GM19324 (cell line): ENCODE measurements around the gene EML1.
"Not testable (repeated sequence)": the region's sequence is repeated elsewhere in the genome, so short reads cannot be mapped to it uniquely, and the experiment has no call there.

Experiments used
- ATAC-seq: cut with Tn5 transposase; IDR thresholded peaks from one replicate; pipeline ENCODE4 v1.9.1; 2021; ENCODE audit warnings: mild to moderate bottlenecking, moderate library complexity; ENCODE audit not compliant: unreplicated experiment, low FRiP score

The EML1 gene

DNA sequence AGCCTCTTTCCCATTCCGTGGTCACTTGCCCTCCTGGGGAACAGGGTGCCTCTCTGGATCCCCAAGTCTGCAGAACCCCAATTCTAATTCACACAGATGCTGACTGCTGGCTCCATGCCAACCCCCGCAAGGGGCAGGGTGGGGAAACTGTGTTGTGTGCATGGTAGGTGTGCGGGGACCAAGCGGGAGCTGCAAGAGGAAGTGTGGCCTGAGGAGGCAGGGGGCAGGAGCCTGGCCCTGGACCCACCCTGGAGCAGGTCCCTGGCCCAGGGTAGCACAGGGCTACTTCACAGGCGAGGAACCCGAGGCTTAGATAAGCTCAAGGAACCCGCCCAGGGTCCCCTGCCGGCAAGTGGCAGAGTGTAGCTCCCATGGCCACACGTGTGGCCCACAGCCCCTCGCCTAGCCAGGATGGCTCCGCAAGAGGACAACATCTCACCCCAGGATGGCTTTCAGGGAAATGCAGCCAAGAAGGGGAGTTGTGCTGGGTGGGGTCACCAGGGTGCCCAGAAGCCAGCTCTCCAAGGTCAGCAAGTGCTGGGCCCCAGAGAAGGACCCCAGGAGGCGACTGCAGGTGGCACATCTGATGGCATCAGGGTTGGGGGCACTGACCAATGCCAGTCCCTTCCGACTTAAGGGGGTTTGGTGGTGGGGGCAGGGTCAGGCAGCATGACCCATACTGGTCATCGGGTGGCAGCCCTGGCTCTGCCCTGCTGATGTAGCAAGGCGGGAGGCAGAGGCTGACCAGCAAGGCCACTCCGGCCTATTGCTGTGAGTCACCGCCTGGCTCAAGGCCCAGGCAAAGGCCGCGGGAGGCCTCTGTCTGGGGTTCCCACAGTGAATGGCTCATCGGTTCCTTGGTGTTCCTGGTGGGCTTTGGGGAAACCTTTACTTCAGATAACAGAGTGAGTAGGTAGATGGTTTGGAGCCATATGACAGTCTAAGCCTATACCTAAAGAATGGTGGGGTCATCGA lies 37.3 kb upstream of the EML1 start:
- no peak for ATAC-seq

GRCh38 chr14:99756796-99757195 lies 36.4 kb upstream of the EML1 start:
- no peak for ATAC-seq

GRCh38 chr14:99757331-99758070 lies 35.7 kb upstream of the EML1 start:
- no peak for ATAC-seq

DNA sequence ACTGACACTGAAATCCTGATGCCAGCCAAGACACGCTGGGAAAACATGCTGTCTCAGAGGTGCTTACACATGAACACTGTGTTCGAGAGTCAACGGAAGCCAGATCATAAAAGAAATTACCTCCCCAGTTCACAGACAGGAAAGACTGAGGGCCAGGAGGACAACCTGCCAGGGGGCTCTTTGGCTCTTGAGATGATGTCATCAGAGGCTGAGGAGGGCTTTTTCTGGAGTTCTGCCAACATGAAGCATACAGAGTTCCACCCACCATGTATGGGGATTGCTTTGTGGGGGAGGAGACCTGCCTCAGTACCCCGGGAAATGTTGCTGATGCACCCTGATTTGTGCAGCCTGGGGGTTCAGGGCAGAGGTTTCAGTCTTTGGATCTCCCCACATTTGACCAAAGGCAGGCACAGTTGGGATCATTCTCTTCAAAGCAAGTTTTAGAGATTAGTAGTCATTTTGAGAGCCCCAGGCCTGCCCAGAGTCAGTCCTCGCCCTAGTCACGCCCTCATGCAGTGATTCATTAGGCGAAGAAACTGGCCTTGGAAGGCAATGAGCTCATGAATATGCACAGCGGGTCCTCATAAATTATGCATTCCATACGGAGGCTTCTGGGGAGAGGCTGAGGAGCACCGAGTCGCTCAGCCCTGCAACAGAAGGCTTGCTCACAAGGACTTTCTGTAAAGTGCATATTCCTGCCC lies 34.9 kb upstream of the EML1 start:
- no peak for ATAC-seq

DNA sequence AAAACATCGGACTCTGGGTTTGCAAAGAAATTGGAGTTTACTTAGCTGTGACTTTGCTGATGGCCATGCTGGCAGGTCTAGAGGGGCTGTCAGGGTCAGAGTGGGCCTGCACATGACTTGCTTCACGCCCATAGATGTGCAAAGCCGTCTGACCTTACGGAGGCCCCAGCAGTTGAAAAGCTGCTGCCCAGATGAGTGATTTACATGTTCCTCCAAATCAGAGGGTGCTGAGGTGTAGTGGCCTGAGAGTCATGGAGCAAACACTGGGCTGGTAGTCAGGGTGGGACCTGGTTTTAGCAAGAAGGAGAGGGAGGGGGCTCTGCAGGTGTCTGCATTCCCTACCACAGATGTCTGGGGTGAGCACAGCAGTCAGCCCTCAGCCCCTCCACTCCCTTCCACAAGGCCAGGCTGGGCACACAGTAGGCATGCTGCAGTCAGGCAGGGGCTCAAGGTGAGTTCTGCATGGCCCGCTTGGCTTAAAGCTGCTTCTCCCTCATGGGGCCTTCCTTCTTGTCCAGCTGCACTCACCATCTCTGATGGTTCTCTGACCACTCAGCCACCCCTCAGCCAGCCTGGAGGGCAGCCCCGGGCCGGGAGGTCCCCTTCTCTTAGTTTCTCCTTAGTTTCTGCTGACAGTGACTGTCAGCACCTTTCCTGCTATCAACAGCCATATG lies 34.2 kb upstream of the EML1 start:
- no peak for ATAC-seq

GRCh38 chr14:99759546-99759925 lies 33.7 kb upstream of the EML1 start:
- no peak for ATAC-seq

DNA sequence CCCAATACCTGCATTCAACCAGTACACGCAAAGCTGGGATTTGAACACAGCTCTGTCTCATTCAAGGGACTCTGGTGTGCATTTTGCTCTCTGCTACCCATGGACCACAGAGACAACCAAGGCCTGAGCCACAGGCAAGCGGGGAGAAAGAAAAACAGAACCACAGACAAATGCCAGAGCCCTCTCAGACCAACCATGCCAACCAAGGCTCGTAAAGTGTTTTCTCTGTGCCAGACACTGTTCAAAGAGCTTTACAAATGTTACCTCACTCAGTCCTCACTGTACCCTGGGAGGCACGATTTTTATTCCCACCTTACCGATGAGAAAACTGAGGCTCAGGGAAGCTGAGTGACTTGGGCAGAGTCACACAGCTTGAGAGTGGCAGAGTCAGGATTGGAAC lies 32.4 kb upstream of the EML1 start:
- no peak for ATAC-seq

GRCh38 chr14:99762911-99763310 lies 30.3 kb upstream of the EML1 start:
- ATAC-seq = not testable (repeated sequence)

DNA sequence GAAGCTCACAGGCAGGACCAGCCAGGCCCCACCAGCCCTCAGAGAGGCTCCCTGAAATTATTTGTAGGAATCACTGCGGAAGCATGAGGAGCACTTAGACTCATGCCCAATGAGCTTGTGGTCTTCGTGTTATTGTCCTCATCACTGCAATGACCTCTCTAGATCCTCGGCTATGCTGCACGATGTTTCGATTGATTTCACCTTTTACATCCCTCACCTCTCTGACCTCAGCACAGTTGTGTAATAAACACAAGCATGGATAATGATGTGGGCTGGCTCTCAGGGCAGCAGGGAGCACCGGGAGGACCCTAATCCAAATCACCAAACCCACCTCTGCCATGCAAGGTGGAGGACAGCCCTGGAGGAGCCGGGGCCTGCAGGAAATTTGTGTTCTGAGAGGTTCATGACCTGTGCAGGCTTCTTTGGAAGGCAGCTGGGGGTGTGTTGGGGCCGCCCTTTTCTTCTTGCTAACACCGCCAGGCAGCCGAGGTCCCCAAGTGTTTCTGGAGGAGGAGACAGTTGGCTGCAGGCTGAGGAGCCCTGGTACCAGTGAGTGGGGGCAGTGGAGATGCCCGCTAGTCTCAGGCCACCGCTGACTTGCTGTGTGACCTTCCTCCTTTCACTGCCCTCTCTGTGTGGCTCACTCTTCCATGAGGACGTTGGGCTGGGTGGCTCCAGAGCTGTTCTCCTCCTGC lies 29.5 kb upstream of the EML1 start:
- no peak for ATAC-seq

GRCh38 chr14:99764222-99764706 lies 28.9 kb upstream of the EML1 start:
- ATAC-seq = no peak

DNA sequence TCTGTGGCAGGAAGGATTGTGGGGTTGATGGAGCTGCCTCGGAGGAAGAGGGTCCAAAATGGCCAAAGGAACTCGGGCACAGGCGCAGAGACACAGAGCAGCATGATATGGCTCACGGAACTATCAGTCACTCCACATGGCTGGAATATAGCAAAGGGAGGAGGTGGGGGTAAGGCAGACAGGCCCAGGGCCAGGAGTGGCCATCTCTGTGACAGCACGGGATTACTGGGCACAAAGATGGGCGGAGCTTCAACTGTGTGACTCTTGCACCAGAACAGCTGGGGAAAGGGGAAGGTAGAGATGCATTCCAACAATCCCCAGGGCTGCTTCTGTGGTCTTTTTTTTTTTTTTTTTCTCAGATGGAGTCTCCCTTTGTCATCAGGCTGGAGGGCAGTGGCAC lies 24.8 kb upstream of the EML1 start:
- no peak for ATAC-seq

DNA sequence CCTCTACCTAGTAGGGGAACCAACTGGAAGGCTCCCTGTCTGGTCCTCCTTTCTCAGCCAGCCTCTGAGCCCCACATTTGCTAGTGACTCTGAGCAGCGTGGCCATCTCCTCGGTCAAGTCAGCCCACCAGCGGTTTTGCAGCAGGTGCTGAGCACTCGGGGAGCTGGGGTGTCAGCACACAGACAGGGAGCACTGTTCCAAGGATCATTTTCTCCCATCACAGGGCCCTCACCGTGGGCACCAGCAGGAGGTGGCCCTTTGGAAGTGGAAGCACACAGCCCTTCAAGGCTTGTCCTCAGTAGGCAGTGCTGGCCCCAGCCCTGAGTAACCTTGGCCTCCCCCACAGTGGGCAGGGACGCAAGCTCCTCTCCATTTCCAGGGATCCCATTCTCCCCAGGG lies 24.1 kb upstream of the EML1 start:
- ATAC-seq = no peak

DNA sequence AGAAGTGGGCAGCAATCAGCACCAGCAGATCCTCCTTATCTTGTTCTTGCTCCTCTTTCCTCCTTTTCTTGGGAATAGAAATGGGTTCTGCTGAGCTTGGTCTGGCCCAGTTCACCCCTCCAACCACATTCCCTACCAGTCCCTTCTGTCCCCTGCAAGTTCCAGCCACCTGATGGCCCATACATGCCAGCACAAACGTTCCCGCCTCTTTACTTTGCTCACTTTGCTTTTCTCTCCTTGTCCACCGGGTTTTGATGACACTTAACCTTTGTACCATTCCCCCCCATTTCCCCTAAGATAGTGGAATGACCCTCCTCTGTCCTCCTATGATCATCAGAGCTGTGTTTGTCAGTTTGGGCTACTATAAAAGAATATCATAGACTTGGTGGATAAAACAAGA lies 23.4 kb upstream of the EML1 start:
- no peak for ATAC-seq

DNA sequence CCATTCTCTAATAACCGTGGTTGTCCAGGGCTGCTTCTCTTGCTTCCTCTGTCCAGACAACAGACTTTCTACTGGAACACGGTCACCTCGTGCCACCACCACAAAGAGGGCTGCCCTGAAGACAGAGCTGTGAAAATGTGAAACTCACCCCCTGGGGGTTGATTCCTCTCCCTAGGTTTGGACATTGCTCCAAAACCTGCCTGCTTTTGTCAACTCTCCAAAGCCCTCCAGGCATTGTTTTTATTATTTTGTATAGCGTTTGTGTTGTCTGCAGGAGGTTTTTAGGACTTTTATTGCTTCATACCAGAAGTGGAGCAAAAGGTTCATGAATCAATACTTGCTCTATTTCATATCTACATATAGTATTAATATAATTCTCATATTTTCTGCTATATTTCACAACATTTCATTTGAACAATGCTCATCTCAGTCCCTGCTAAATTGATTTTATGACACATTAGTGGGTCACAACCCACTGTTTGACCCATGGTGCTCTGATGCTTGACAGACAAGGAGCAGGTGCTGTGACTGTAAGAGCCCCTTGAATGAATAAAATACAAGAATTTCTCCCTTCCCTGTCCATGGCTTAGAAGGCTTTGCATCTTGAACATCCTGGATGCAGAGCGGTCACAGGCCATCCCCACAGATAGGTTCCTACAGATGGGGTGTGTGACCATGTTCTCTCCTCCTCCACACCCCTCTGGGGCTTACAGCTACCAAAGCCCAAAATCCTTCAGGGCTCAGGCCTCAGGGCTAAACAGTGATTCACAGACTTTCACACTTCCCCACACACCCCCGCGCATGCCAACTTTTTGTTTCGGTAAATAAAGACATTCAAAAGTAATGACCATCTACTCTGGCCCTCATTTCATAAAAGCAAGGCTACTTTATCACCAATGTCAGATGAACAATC lies 20.6 kb upstream of the EML1 start:
- ATAC-seq = no peak

- ATAC-seq = no peak
Measured at GRCh38 chr14:99773521-99774497, 19.4 kb upstream of the EML1 start.

- no peak for ATAC-seq
Measured at GRCh38 chr14:99774556-99775307, 18.5 kb upstream of the EML1 start.

GRCh38 chr14:99775351-99775750 lies 17.9 kb upstream of the EML1 start:
- no peak for ATAC-seq
